ENCODE data around the gene CCNT2.

DNA sequence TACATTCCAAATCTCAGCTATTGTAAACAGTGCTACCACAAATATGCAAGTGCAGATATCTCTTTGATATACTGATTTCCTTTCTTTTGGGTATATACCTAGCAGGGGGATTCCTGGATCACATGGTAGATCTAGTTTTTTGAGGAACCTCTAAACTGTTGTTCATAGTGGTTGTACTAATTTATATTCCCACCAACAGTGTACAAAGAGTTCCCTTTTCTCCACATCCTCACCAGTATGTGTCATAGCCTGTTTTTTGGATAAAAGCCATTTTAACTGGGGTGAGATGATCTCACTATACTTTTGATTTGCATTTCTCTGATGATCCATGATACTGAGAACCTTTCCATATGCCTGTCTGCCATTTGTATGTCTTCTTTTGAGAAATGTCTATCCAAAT is 6.3 kb upstream of the CCNT2 start:
- TF ChIP-seq, protein P1, sequence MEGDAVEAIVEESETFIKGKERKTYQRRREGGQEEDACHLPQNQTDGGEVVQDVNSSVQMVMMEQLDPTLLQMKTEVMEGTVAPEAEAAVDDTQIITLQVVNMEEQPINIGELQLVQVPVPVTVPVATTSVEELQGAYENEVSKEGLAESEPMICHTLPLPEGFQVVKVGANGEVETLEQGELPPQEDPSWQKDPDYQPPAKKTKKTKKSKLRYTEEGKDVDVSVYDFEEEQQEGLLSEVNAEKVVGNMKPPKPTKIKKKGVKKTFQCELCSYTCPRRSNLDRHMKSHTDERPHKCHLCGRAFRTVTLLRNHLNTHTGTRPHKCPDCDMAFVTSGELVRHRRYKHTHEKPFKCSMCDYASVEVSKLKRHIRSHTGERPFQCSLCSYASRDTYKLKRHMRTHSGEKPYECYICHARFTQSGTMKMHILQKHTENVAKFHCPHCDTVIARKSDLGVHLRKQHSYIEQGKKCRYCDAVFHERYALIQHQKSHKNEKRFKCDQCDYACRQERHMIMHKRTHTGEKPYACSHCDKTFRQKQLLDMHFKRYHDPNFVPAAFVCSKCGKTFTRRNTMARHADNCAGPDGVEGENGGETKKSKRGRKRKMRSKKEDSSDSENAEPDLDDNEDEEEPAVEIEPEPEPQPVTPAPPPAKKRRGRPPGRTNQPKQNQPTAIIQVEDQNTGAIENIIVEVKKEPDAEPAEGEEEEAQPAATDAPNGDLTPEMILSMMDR (optimal IDR thresholded peaks at IDR 0.05 in 1 of 3, IDR thresholded peaks at IDR 0.05 in 1 of 3, conservative IDR thresholded peaks at IDR 0.05 in 1 of 3; ENCODE audit: extremely low read depth in 1 of 3, insufficient read depth in 2 of 3, low read length in 3 of 3): no peak
- TF ChIP-seq EZH2 (IDR thresholded peaks at IDR 0.05; ENCODE audit: low read length): no peak

All from keratinocyte (primary cell).